H1 (cell line): ENCODE measurements around the gene COX5B. TPM values are rescaled to one million over a fixed set of nuclear protein-coding genes. Genes with fewer than 3 reads are reported as not detected.

Source experiments
- CTCF ChIA-PET: fragments of 300-600 bp; sonication (Branson Sonifier 250); formaldehyde crosslinking; loops from one replicate; lab custom pipeline; 2021; ENCODE audit not compliant: partially characterized antibody; lab: Charles Lee
- POLR2A ChIA-PET: fragments of 300-600 bp; sonication (Branson Sonifier 250); formaldehyde crosslinking; loops from one replicate; lab custom pipeline; 2021; ENCODE audit warnings: inconsistent platforms; ENCODE audit not compliant: partially characterized antibody; lab: Charles Lee
- DNase-seq, 2 experiments: peaks; one replicate each; pipeline versions ENCODE4 v3.0.0 to v3.0.0-alpha.2; 2010 to 2022; ENCODE audit warnings: low spot score in 2 of 2, low read depth in 1 of 2, mixed read lengths in 1 of 2
- FAIRE-seq: peaks from 2 replicates; lab custom pipeline; 2011; peaks lifted over from hg19 to GRCh38; lab: Jason Lieb, UNC
- H2AFZ ChIP-seq: 2 replicates; pipeline ENCODE4 v1.8.1; 2012; ENCODE audit warnings: low read length, inconsistent platforms
- H2AK5ac ChIP-seq: 2 replicates; pipeline ENCODE4 v1.6.1; 2013; ENCODE audit warnings: low read depth, low read length
- H2BK120ac ChIP-seq: replicated peaks from 2 replicates; pipeline ENCODE3; 2013; ENCODE audit warnings: low read depth, low read length, inconsistent platforms
- H2BK12ac ChIP-seq: 2 replicates; pipeline ENCODE4 v1.6.1; 2013; ENCODE audit warnings: low read depth, low read length
- H2BK15ac ChIP-seq: 2 replicates; pipeline ENCODE4 v1.6.1; 2013; ENCODE audit warnings: low read length
- H2BK20ac ChIP-seq: 2 replicates; pipeline ENCODE4 v1.6.1; 2013; ENCODE audit warnings: low read length
- H2BK5ac ChIP-seq: 2 replicates; pipeline ENCODE4 v1.6.1; 2013; ENCODE audit warnings: low read depth, low read length
- H3K14ac ChIP-seq: 2 replicates; pipeline ENCODE4 v1.6.1; 2013; ENCODE audit warnings: inconsistent platforms; ENCODE audit not compliant: insufficient read length
- H3K18ac ChIP-seq: 2 replicates; pipeline ENCODE4 v1.6.1; 2013; ENCODE audit warnings: low read length; ENCODE audit errors: extremely low read depth
- H3K23ac ChIP-seq: 2 replicates; pipeline ENCODE4 v1.6.1; 2013; ENCODE audit warnings: inconsistent platforms; ENCODE audit not compliant: insufficient read length
- H3K23me2 ChIP-seq: 2 replicates; pipeline ENCODE4 v1.6.1; 2013; ENCODE audit warnings: low read depth, low read length
- H3K27ac ChIP-seq: 2 replicates; pipeline ENCODE4 v1.6.1; 2011; ENCODE audit warnings: low read depth, low read length, inconsistent platforms
- H3K27me3 ChIP-seq, 4 experiments: replicated peaks in 1 of 4; 1 replicate in 1 of 4; 2 replicates in 3 of 4; pipeline versions ENCODE4 v1.6.1 to v1.8.1; 2011 to 2013; ENCODE audit warnings: low read length in 3 of 4, mild to moderate bottlenecking in 3 of 4, inconsistent platforms in 2 of 4, mixed read lengths in 2 of 4, moderate library complexity in 1 of 4; ENCODE audit not compliant: control insufficient read depth in 3 of 4, insufficient read depth in 3 of 4; ENCODE audit errors: extremely low read depth in 1 of 4
- H3K36me3 ChIP-seq, 4 experiments: 2 replicates each; pipeline versions ENCODE4 v1.6.1 to v1.8.1; 2011 to 2013; ENCODE audit warnings: mild to moderate bottlenecking in 4 of 4, low read length in 3 of 4, moderate library complexity in 2 of 4, control low read depth in 1 of 4, inconsistent platforms in 1 of 4; ENCODE audit not compliant: insufficient read depth in 4 of 4, control insufficient read depth in 2 of 4
- H3K4ac ChIP-seq: replicated peaks from 2 replicates; pipeline ENCODE3; 2013; ENCODE audit warnings: low read length, low read depth, mixed read lengths, inconsistent platforms; ENCODE audit not compliant: insufficient read length
- H3K4me1 ChIP-seq, 4 experiments: replicated peaks in 1 of 4; 1 replicate in 1 of 4; 2 replicates in 3 of 4; pipeline versions ENCODE4 v1.6.1 to v1.8.1; 2011 to 2013; ENCODE audit warnings: low read length in 3 of 4, inconsistent platforms in 2 of 4, mixed read lengths in 1 of 4; ENCODE audit not compliant: insufficient read depth in 4 of 4, control insufficient read depth in 3 of 4
- H3K4me2 ChIP-seq, 2 experiments: 2 replicates each; pipeline versions ENCODE4 v1.6.1 to v1.8.1; 2011 to 2013; ENCODE audit warnings: low read depth in 2 of 2, low read length in 2 of 2, control low read depth in 1 of 2, inconsistent platforms in 1 of 2, mild to moderate bottlenecking in 1 of 2; ENCODE audit not compliant: insufficient read depth in 1 of 2
- H3K4me3 ChIP-seq, 4 experiments: fragments of 200-600, 300-600 bp in 1 of 4; sonication (generic), shearing (Covaris generic), sonication (Bioruptor Twin) in 1 of 4; 2 replicates each; pipeline versions ENCODE4 v1.5.1 to v1.8.1; 2011 to 2016; ENCODE audit warnings: low read length in 4 of 4, low read depth in 3 of 4, control low read depth in 2 of 4, inconsistent platforms in 2 of 4, mild to moderate bottlenecking in 2 of 4, mixed read lengths in 1 of 4, moderate library complexity in 1 of 4; ENCODE audit not compliant: insufficient read depth in 2 of 4; ENCODE audit errors: extremely low read depth in 1 of 4
- H3K56ac ChIP-seq: replicated peaks from 2 replicates; pipeline ENCODE3; 2013; ENCODE audit warnings: low read depth, mild to moderate bottlenecking, mixed read lengths, low read length, inconsistent platforms; ENCODE audit not compliant: insufficient read length
- H3K79me1 ChIP-seq: 2 replicates; pipeline ENCODE4 v1.6.1; 2013; ENCODE audit warnings: low read depth, low read length, control low read depth
- H3K79me2 ChIP-seq, 2 experiments: 2 replicates each; pipeline versions ENCODE4 v1.6.1 to v1.8.1; 2012 to 2013; ENCODE audit warnings: low read length in 2 of 2, mild to moderate bottlenecking in 2 of 2, inconsistent platforms in 1 of 2; ENCODE audit not compliant: insufficient read depth in 2 of 2, control insufficient read depth in 1 of 2
- H3K9ac ChIP-seq, 4 experiments: replicated peaks in 1 of 4; 1 replicate in 1 of 4; 2 replicates in 3 of 4; pipeline versions ENCODE4 v1.6.1 to v1.8.1; 2011 to 2013; ENCODE audit warnings: low read depth in 3 of 4, low read length in 3 of 4, control low read depth in 2 of 4, mild to moderate bottlenecking in 2 of 4, moderate library complexity in 2 of 4, inconsistent platforms in 1 of 4; ENCODE audit errors: extremely low read depth in 1 of 4
- H3K9me3 ChIP-seq, 2 experiments: 2 replicates each; pipeline versions ENCODE4 v1.6.1 to v1.8.1; 2012 to 2013; ENCODE audit warnings: mild to moderate bottlenecking in 2 of 2, moderate library complexity in 2 of 2, control low read depth in 1 of 2, inconsistent platforms in 1 of 2, low read depth in 1 of 2, low read length in 1 of 2, mixed read lengths in 1 of 2; ENCODE audit not compliant: insufficient read depth in 2 of 2
- H4K20me1 ChIP-seq, 2 experiments: replicated peaks in 1 of 2; 2 replicates each; pipeline versions ENCODE3 to v1.8.1; 2011 to 2013; ENCODE audit warnings: inconsistent platforms in 2 of 2, low read length in 2 of 2, mild to moderate bottlenecking in 1 of 2; ENCODE audit not compliant: insufficient read depth in 2 of 2, control insufficient read depth in 1 of 2
- H4K5ac ChIP-seq: 2 replicates; pipeline ENCODE4 v1.6.1; 2013; ENCODE audit warnings: low read length, low read depth, mixed read lengths, inconsistent platforms; ENCODE audit not compliant: insufficient read length
- H4K8ac ChIP-seq: 2 replicates; pipeline ENCODE4 v1.8.0; 2013; ENCODE audit warnings: mild to moderate bottlenecking, moderate library complexity, low read length, inconsistent platforms; ENCODE audit not compliant: insufficient read depth; ENCODE audit errors: extremely low read depth
- H4K91ac ChIP-seq: replicated peaks from 2 replicates; pipeline ENCODE3; 2013; ENCODE audit warnings: low read length, mixed read lengths, inconsistent platforms; ENCODE audit not compliant: insufficient read length
- BACH1 ChIP-seq: IDR thresholded peaks from 2 replicates; pipeline ENCODE4 v1.6.1; 2012; ENCODE audit warnings: low read length, improper control_type of control experiment
- CHD1 ChIP-seq: IDR thresholded peaks from 2 replicates; pipeline ENCODE4 v1.6.1; 2012; ENCODE audit warnings: low read depth, low read length, improper control_type of control experiment
- GTF2F1 ChIP-seq: IDR thresholded peaks from 2 replicates; pipeline ENCODE4 v1.6.1; 2012; ENCODE audit warnings: low read depth, low read length, improper control_type of control experiment, borderline replicate concordance
- KDM4A ChIP-seq: IDR thresholded peaks from one replicate; pipeline ENCODE4 v1.7.1; 2012; ENCODE audit warnings: low read depth, mild to moderate bottlenecking, moderate library complexity, low read length, inconsistent platforms; ENCODE audit not compliant: severe bottlenecking
- PHF8 ChIP-seq: fragments of 200-600 bp; sonication (generic); conservative IDR thresholded peaks from 2 replicates; pipeline ENCODE4 v1.7.1; 2012; ENCODE audit warnings: low read depth, mild to moderate bottlenecking, inconsistent platforms, low read length, moderate library complexity
- POLR2A ChIP-seq, 2 experiments: IDR thresholded peaks; 1 replicate in 1 of 2; 2 replicates in 1 of 2; pipeline ENCODE4 v1.6.1; 2011; ENCODE audit warnings: low read depth in 2 of 2, low read length in 2 of 2, mild to moderate bottlenecking in 2 of 2; ENCODE audit errors: control extremely low read depth in 1 of 2
- SAP30 ChIP-seq: fragments of 300-600 bp; sonication (generic); IDR thresholded peaks from 2 replicates; pipeline ENCODE4 v1.7.1; 2012; ENCODE audit warnings: low read length, moderate library complexity, mild to moderate bottlenecking, inconsistent platforms; ENCODE audit not compliant: insufficient read depth, insufficient replicate concordance
- SIRT6 ChIP-seq: IDR thresholded peaks from one replicate; pipeline ENCODE4 v1.7.1; 2012; ENCODE audit warnings: low read length, inconsistent platforms
- SUZ12 ChIP-seq: fragments of 200-600 bp; sonication (generic); IDR thresholded peaks from 2 replicates; pipeline ENCODE4 v1.6.1; 2012; ENCODE audit warnings: mild to moderate bottlenecking, inconsistent platforms, low read length, moderate library complexity, mixed read lengths
- TCF12 ChIP-seq: IDR thresholded peaks from 2 replicates; pipeline ENCODE4 v1.6.1; 2011; ENCODE audit warnings: low read depth, mild to moderate bottlenecking, low read length
- WGBS, 2 experiments: shearing (Covaris generic) in 1 of 2; methylation state at CpG; one replicate each; pipeline versions ENCODE4 v1.1.6 to v1.1.7; 2013 to 2015; ENCODE audit warnings: low lambda C conversion rate in 2 of 2, mixed read lengths in 2 of 2, inconsistent platforms in 1 of 2, low coverage in 1 of 2, missing lambda C conversion rate in 1 of 2; ENCODE audit not compliant: insufficient replicate concordance in 2 of 2, insufficient coverage in 1 of 2, insufficient read length in 1 of 2; ENCODE audit errors: extremely low coverage in 1 of 2, missing lambda C conversion rate in 1 of 2; 5-methylcytosine and 5-hydroxymethylcytosine counted together
- polyA plus RNA-seq, 7 experiments: library from polyadenylated mRNA; depleted of rRNA in 3 of 7; stranded (reverse) in 5 of 7; unstranded in 2 of 7; fragments of >200 nt in 5 of 7; fragments of 200-250 nt in 2 of 7; gene quantifications; 1 replicate in 5 of 7; 2 replicates in 1 of 7; 4 replicates in 1 of 7; pipeline versions ENCODE4 v1.2.1 to v1.2.3, GENCODE V29; 2011 to 2013; ENCODE audit warnings: missing spikeins in 2 of 7, mixed read lengths in 2 of 7
- total RNA-seq: library from RNA; stranded (reverse); fragmentation: NEBNext Ultra II Directional; extraction: Animal tissue kit (Norgen Biotek cat#: 25700); gene quantifications from 2 replicates; pipeline ENCODE4 v1.2.1, GENCODE V29; 2021
- TF ChIP-seq, protein P1 (sequence below), 3 experiments: IDR thresholded peaks; 1 replicate in 2 of 3; 2 replicates in 1 of 3; pipeline versions ENCODE4 v1.5.1 to v1.6.1; 2011; ENCODE audit warnings: low read length in 3 of 3, mild to moderate bottlenecking in 3 of 3, inconsistent platforms in 2 of 3, low read depth in 1 of 3, moderate library complexity in 1 of 3; ENCODE audit not compliant: insufficient read depth in 1 of 3; ENCODE audit errors: control extremely low read depth in 1 of 3

The COX5B gene
- total and polyA plus RNA-seq, 2 of the 8 experiments (the other 6 are each of a cell fraction or from before 2014, with no cell fraction given), result 233 to 468 TPM

DNA sequence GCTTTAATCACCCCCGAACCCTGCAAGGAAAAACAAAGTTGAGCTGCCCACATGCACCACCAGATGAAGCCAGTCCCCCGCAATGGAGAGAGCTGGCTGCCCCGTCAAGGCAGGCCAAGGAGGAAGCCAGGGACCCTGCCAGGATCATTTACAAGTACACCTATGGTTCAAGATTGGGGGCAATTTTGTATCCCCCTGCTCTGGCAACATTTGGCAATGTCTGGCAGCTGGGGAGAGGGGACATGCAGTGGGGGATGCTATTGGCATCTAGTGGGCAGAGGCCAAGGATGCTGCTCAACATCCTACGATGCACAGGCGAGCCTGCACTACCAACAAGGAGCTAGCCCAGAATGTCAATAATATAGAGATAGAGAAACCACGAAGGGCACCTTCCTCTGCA lies 16.1 kb downstream of the COX5B start:
- H3K79me2 ChIP-seq, result peaks cover 0 to 25% of the 10 kb centered on the region in 2 experiments; a peak in 2 of 4 replicates
- peaks cover 7% of the 10 kb centered on the region for H3K23me2 ChIP-seq
- H2BK120ac ChIP-seq, result no peak overlapping the region
- DNase-seq, result no peak
- H3K56ac ChIP-seq, result no peak overlapping the region
- H3K23ac ChIP-seq, result no peak overlapping the region
- ChIA-PET POLR2A (interaction anchor here (1.2 to 7.9 kb wide), 4 partner anchors 10 to 76 kb away, joined by 3 to 102 read pairs (median 37); partner anchors contain the start of gene COX5B), CTCF (interaction anchor here (1.2 to 8.2 kb wide), 8 partner anchors 10 to 79 kb away, joined by 4 to 132 read pairs (median 15); partner anchors contain the start of gene COX5B)
- H2BK20ac ChIP-seq, result no peak overlapping the region
- H3K4me2 ChIP-seq, result peak overlapping the region; percentile 94 to 95; a peak in 2 of 4 replicates
- H3K79me1 ChIP-seq, result peaks cover 8% of the 10 kb centered on the region
- WGBS, 2 experiments, result 91% methylated on average over 6 of the region's 6 CpGs; no CpG with 5 or more reads in 1 of the 2 experiments
- H4K8ac ChIP-seq, result peak overlapping the region; percentile 65; the same call in 1 of the 2 replicates
- H3K27me3 ChIP-seq, result no peaks in the 10 kb centered on the region
- H3K36me3 ChIP-seq, result peaks cover 3 to 13% (median 7%) of the 10 kb centered on the region in 4 experiments; a peak in 5 of 8 replicates
- no peak overlapping the region for H4K91ac ChIP-seq
- H2AFZ ChIP-seq, result no peak overlapping the region
- H4K20me1 ChIP-seq, result peaks cover 0 to 13% of the 10 kb centered on the region in 2 experiments
- H2BK15ac ChIP-seq, result no peak overlapping the region
- no peak overlapping the region for H3K4ac ChIP-seq
- no peak overlapping the region for H2BK5ac ChIP-seq
- H4K5ac ChIP-seq, result no peak overlapping the region
- H3K9me3 ChIP-seq, result no peaks in the 10 kb centered on the region
- FAIRE-seq, result no peak
- H2BK12ac ChIP-seq, result no peak overlapping the region
- H3K18ac ChIP-seq, result no peak overlapping the region
- H3K4me1 ChIP-seq, result peaks cover 0 to 9% (median 7%) of the 10 kb centered on the region in 4 experiments; a peak in 4 of 7 replicates
- H3K27ac ChIP-seq, result no peak overlapping the region
- H3K4me3 ChIP-seq, result peak overlapping the region in 1 of 4 experiments; percentile 76; a peak in 1 of 8 replicates
- no peak overlapping the region for H3K9ac ChIP-seq
- no peak overlapping the region for H3K14ac ChIP-seq
- 0 out of 2 replicates have a peak overlapping the region, but pooled peaks have one; percentile 9 for H2AK5ac ChIP-seq
- TF ChIP-seq TCF12 (no peak), SAP30 (no peak), SIRT6 (no peak), PHF8 (no peak), SUZ12 (no peak), CHD1 (no peak), KDM4A (no peak), POLR2A (IDR thresholded peaks at IDR 0.05; ENCODE audit: control extremely low read depth in 1 of 2, low read depth in 2 of 2, low read length in 2 of 2) (no peak; a peak in 1 of 3 replicates), BACH1 (no peak), GTF2F1 (no peak)
- TF ChIP-seq, protein P1, sequence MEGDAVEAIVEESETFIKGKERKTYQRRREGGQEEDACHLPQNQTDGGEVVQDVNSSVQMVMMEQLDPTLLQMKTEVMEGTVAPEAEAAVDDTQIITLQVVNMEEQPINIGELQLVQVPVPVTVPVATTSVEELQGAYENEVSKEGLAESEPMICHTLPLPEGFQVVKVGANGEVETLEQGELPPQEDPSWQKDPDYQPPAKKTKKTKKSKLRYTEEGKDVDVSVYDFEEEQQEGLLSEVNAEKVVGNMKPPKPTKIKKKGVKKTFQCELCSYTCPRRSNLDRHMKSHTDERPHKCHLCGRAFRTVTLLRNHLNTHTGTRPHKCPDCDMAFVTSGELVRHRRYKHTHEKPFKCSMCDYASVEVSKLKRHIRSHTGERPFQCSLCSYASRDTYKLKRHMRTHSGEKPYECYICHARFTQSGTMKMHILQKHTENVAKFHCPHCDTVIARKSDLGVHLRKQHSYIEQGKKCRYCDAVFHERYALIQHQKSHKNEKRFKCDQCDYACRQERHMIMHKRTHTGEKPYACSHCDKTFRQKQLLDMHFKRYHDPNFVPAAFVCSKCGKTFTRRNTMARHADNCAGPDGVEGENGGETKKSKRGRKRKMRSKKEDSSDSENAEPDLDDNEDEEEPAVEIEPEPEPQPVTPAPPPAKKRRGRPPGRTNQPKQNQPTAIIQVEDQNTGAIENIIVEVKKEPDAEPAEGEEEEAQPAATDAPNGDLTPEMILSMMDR (IDR thresholded peaks at IDR 0.05; ENCODE audit: control extremely low read depth in 1 of 3, insufficient read depth in 1 of 3, low read depth in 1 of 3, low read length in 3 of 3), result no peak
